Activated CD4-positive, alpha-beta T cell treated with anti-CD3 and anti-CD28 coated beads for 4 hours (primary cell): ENCODE data around the gene ANKRD13C.
"Not testable (repeated sequence)": the region's sequence is repeated elsewhere in the genome, so short reads cannot be mapped to it uniquely, and the experiment has no call there.

Source experiments
- DNase-seq, 2 donors: peaks; one replicate each; pipeline ENCODE4 v3.0.0-alpha.2; 2020

The ANKRD13C gene

GRCh38 chr1:70358921-70359564 is 4.5 kb upstream of the ANKRD13C start:
- no peak for DNase-seq

- no peak for DNase-seq
Measured at GRCh38 chr1:70355920-70356319, 1.4 kb upstream of the ANKRD13C start.

- no peak for DNase-seq
Measured at GRCh38 chr1:70355111-70355407, 537 bp upstream of the ANKRD13C start.

- no peak for DNase-seq
Measured at GRCh38 chr1:70353601-70354331, 756 bp downstream of the ANKRD13C start.

GRCh38 chr1:70353044-70353443 is 1.5 kb downstream of the ANKRD13C start:
- no peak for DNase-seq

- DNase-seq, result not testable (repeated sequence)
Measured at GRCh38 chr1:70349799-70350198, 4.7 kb downstream of the ANKRD13C start.

- no peak for DNase-seq
Measured at GRCh38 chr1:70348399-70349165, 5.9 kb downstream of the ANKRD13C start.

- not testable (repeated sequence) for DNase-seq
Measured at GRCh38 chr1:70339644-70340043, 14.9 kb downstream of the ANKRD13C start.

- no peak for DNase-seq
Measured at GRCh38 chr1:70336050-70336449, 18.5 kb downstream of the ANKRD13C start.

- DNase-seq, result no peak
Measured at GRCh38 chr1:70334436-70334835, 20.1 kb downstream of the ANKRD13C start.

- no peak for DNase-seq
Measured at GRCh38 chr1:70333245-70333644, 21.3 kb downstream of the ANKRD13C start.

GRCh38 chr1:70331962-70332361 is 22.6 kb downstream of the ANKRD13C start:
- no peak for DNase-seq

GRCh38 chr1:70327306-70328076 is 27.0 kb downstream of the ANKRD13C start:
- DNase-seq, result no peak

- DNase-seq, result no peak
Measured at GRCh38 chr1:70324683-70325082, 29.8 kb downstream of the ANKRD13C start.

GRCh38 chr1:70319750-70320149 is 34.8 kb downstream of the ANKRD13C start:
- DNase-seq, result no peak

GRCh38 chr1:70318191-70318590 is 36.3 kb downstream of the ANKRD13C start:
- DNase-seq, result no peak

- DNase-seq, result no peak
Measured at GRCh38 chr1:70317087-70317486, 37.4 kb downstream of the ANKRD13C start.

GRCh38 chr1:70315782-70316181 is 38.7 kb downstream of the ANKRD13C start:
- DNase-seq, result no peak

GRCh38 chr1:70314706-70315304 is 39.7 kb downstream of the ANKRD13C start:
- no peak for DNase-seq

- no peak for DNase-seq
Measured at GRCh38 chr1:70311369-70311768, 43.2 kb downstream of the ANKRD13C start.

- DNase-seq, result no peak
Measured at GRCh38 chr1:70299472-70299871, 55.0 kb downstream of the ANKRD13C start.

GRCh38 chr1:70295749-70296148 is 58.8 kb downstream of the ANKRD13C start:
- no peak for DNase-seq
